GM18517 (cell line): Measurements from ENCODE around the gene PXN.

ENCODE experiments used
- ATAC-seq: cut with Tn5 transposase; IDR thresholded peaks from one replicate; pipeline ENCODE4 v1.9.1; 2021; ENCODE audit warnings: mild to moderate bottlenecking, moderate library complexity; ENCODE audit not compliant: unreplicated experiment

The PXN gene

GRCh38 chr12:120265473-120266179, at the start of gene PXN:
Gene PXN, minus strand, starts transcription at chr12:120265730. Its CDS starts 101 bp downstream, at chr12:120265629.
- peak; percentile 52 for ATAC-seq

- ATAC-seq, result no peak
These were observed 48.7 kb upstream of the PXN start for GRCh38 chr12:120314220-120314619.

- ATAC-seq, result peak; percentile 95
These were observed 36.7 kb upstream of the PXN start, which contains the start of gene SIRT4 for GRCh38 chr12:120301962-120302815. Gene SIRT4, plus strand, starts transcription at chr12:120302321. Its CDS starts 1,241 bp downstream, at chr12:120303562.

GRCh38 chr12:120292661-120293531, 27.4 kb upstream of the PXN start, which contains the start of gene RNU4-1:
Gene RNU4-1, minus strand, starts transcription at chr12:120293237.
- ATAC-seq, result peak; percentile 51

DNA sequence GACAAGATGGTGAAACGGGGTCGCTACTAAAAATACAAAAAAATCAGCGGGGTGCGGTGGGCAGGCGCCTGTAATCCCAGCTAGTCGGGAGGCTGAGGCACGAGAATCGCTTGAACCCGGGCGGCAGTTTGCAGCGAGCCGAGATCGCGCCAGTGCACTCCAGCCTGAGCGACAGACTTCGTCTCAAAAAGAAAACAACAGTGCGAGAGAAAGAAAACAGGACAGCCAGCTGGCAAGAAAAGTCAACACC, 26.8 kb upstream of the PXN start:
- ATAC-seq, result peak; percentile 1

GRCh38 chr12:120290609-120291305, 25.2 kb upstream of the PXN start:
- ATAC-seq, result no peak

GRCh38 chr12:120287491-120287890, 22.0 kb upstream of the PXN start:
- ATAC-seq, result no peak

DNA sequence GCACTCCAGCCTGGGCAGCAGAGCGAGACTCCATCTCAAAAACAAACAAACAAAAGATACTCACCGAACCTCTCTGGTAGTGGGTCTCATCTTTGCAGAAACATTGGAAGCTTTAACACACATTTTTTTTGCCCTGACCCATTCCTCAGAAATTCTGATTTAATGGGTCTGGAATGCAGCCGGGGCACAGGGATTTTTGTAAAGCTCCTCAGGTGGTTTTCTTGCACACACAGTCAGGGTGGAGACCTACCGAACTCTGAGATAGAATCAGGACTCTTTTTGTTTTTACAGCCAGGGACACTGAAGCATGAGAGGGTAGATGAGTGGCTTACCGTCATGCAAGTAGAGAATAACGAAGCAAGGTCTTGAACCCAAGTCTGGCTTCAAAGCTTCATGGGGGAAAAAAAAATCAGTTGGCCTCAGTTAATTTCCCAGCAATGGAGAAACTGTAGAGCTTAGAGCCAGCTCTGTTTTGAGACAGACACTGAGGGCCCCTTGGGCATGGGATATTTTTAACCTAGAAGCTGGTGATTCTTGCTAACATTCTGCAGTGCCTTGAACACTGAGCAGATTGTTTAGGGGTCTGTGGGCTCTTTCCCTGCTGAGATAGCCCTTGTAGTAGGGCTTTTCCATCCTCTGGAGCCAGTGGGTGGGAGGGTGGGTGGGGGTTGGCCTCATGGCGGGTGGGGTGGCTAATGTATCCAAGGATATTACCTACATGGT, 21.4 kb upstream of the PXN start:
- ATAC-seq, result no peak

DNA sequence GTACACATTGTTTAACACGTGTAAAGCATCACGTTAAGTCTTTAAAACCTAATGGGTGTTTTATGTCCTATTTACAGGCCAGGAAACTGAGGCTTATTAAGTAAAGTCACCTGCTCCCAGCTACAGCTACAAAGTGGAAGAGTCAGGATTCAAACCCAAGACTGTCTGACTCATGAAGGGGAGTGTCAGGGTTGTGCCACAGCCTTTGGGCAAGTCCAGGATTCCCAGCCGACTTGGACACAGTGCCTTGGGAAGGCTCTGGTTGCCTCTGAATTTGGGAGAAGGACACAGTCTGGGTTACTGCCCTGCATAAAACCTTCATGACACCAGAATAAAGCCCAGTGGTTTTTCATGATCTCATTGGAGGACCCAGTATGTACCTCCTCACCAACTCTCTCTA, 18.9 kb upstream of the PXN start:
- ATAC-seq, result no peak

DNA sequence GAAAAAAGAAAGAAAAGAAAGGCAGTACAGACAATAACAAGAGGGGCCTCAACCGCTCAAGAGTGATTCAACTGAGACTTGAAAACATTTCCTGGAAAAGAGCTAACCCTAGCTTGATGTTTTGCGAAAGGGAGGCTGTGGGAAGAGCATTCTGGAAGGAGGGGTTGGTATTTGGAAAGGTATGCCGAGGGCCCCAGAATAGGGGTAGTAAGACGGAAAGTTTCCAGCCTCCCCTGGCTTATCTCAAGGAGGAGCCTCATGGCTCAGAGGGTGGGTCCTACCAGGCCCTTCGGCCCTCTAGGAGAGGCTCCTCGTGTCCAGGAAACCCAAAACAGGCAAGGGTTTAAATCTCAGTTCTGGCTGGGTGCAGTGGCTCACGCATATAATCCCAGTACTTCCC, 17.8 kb upstream of the PXN start:
- ATAC-seq, result no peak

- ATAC-seq, result no peak
These were observed 12.9 kb upstream of the PXN start for GRCh38 chr12:120278137-120279069.

GRCh38 chr12:120276734-120277133, 11.2 kb upstream of the PXN start:
- ATAC-seq, result no peak

DNA sequence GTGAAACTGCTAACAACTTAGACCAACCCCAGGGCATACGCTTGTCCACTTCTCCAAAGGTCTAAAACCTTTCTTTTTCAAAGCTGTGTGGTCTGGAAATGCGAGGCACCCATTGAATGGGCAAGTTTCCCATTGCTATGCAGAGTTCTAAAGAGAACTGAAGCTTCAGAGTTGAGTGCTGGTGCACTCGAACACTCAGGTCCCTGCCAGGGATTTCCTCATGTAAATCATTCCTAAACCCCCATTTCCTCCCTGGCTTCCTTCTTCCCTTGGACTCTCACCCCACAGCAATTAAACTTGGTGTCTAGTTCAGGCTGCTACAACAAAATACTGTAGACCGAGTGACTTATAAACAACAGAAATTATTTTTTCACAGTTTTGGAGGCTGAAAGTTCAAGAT, 2.2 kb upstream of the PXN start:
- ATAC-seq, result no peak

- no peak for ATAC-seq
These were observed 795 bp upstream of the PXN start for GRCh38 chr12:120266180-120266870.

DNA sequence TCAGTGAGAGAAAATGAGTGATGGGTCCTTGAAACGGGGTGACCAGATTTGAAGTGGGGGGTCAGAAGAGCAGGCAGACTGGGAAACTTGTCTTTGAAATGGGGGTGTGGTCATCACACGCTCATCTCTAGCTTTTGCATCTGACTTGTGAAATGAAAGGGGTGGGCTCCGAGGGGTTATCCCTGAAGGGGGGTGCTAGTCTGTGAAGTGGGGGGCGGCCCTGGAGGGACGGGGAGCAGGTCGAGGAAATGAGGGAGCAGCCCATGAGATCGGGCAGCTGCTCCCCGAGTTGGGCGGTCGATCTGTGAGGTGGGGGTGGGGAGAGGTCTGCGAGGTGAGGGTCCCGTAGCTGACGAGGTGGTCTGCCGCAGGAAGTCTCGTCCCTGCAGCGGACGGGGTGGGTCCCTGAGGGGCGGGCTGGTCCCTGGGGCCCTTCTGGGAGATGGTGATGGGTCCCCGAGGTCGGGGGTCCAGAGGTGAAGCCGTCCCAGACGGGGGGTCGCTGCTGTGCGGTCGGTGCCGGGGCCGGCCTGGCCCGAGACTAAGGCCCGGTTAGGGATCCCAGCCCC, 542 bp downstream of the PXN start:
- ATAC-seq, result peak; percentile 31

GRCh38 chr12:120264086-120264903, 1.2 kb downstream of the PXN start:
- no peak for ATAC-seq

GRCh38 chr12:120263748-120264085, 1.8 kb downstream of the PXN start:
- ATAC-seq, result no peak
